ENCODE results near the gene FERMT1.
"Not testable (repeated sequence)": the region's sequence is repeated elsewhere in the genome, so short reads cannot be mapped to it uniquely, and the experiment has no call there.

The FERMT1 gene

DNA sequence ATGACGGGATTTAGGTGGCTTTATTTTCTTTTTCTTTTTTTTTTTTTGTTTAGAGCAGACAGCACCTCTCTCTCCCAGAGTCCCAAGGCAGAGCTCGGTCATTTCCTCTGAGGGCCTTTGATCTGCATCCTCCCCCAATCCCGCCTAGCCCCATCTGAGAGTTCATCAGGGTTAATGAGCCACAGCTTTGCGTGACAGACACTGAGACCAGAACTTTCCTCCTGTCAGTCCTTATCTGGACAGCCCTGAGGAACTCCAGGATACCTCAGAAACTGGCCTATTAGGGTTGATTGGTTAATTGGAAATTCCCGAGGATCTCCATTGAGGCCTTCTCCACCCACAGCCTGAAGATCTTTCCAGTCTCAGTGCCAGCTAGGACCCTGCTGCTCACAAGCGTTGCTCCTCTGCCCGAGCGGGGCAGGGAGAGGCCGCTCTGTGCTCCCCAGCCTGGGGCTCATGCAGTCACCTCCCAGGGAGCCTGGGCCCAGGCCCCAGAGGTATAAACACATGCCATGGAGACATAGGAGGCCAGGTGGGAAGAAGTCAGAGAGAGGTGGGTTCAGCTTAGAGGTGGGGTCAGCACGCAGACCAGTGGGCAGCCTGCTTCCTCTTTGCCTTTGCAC lies 67.6 kb downstream of the FERMT1 start:
- Histone ChIP-seq H3K27me3 (ENCODE audit: control insufficient read depth, insufficient read depth, low read length) (peaks cover 41% of the 10 kb centered on the region), H3K4me1 (ENCODE audit: control insufficient read depth, insufficient read depth, low read length) (peaks cover 29% of the 10 kb centered on the region), H3K4me3 (ENCODE audit: low read depth, low read length) (no peak overlapping the region; the same call in 1 of the 2 replicates), H3K36me3 (ENCODE audit: control insufficient read depth, insufficient read depth, low read length) (no peaks in the 10 kb centered on the region; the same call in 1 of the 2 replicates), H3K27ac (ENCODE audit: low read depth, low read length) (peak overlapping the region; percentile 47; the same call in 1 of the 2 replicates), H3K9me3 (ENCODE audit: control insufficient read depth, insufficient read depth, low read depth, low read length) (no peaks in the 10 kb centered on the region), H3K9ac (ENCODE audit: low read length) (peak overlapping the region; percentile 62)

DNA sequence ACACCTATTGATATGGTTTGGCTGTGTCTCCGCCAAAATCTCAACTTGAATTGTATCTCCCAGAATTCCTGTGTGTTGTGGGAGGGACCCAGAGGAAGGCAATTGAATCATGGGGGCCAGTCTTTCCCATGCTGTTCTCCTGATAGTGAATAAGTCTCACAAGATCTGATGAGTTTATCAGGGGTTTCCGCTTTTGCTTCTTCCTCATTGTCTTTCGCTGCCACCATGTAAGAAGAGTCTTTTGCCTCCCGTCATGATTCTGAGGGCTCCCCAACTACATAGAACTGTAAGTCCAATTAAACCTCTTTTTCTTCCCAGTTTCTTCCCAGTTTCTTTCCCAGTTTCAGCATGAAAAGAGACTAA lies 68.2 kb downstream of the FERMT1 start:
- H3K4me1 ChIP-seq (ENCODE audit: control insufficient read depth, insufficient read depth, low read length), result peaks cover 29% of the 10 kb centered on the region

DNA sequence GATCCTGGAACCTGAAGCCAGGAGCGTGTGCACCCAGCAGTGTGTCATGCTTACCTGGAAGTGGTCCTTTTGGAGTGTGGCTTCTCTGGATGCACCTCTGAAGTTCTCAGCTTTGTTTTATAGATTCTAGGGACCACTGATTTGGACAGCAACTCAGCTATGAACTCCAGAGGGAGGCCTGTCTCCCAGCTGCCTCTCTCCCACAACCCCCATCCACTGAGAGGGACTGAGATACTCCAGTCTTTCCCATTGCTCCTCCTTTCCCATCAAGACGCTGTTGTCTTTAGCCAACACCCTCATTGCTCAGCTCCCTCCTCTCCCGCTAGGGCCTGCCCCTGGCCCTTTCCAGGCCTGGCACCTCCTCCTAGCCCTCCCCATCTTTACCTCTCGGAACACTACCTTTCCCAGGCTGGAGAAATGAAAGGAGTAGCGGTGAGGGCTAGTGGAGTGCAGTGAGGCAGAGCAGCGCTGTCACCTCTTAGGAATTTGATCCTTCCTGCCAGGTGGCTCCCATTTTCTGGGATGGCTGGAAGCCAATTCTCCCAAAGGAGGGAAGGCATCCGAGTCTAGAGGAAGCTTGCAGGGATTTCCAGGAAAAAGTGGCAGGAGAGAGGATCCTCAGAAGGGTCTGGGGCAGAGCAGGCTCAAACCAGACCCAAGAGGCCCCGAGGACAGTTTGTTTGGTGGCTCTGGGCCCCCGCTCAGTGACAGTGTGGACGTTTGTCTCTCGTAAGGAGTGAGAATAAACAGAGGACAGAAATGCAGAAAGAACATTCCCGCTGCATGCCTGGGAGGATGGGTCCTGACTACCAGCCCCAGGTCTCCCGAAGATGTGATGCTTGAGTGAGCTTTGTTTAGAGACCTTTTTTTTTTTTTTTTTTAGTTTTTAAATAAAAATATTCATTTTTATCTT lies 68.8 kb downstream of the FERMT1 start, which contains the start of gene LRRN4:
LRRN4 (minus strand) TSS at position 285 of the 913 bp plus-strand sequence. CDS start 1,261 bp downstream, outside the sequence.
- H3K27ac ChIP-seq (ENCODE audit: low read depth, low read length), result no peak within 1 kb of the TSS; the same call in 1 of the 2 replicates
- peaks cover 29% of the 10 kb centered on the region for H3K4me1 ChIP-seq (ENCODE audit: control insufficient read depth, insufficient read depth, low read length)
- peak within 1 kb of the TSS; percentile 67 for H3K4me3 ChIP-seq (ENCODE audit: low read depth, low read length)
- H3K9me3 ChIP-seq (ENCODE audit: control insufficient read depth, insufficient read depth, low read depth, low read length), result no peaks in the 10 kb centered on the region
- no peaks in the 10 kb centered on the region; the same call in 1 of the 2 replicates for H3K36me3 ChIP-seq (ENCODE audit: control insufficient read depth, insufficient read depth, low read length)
- H3K9ac ChIP-seq (ENCODE audit: low read length), result peak within 1 kb of the TSS; percentile 70
- H3K27me3 ChIP-seq (ENCODE audit: control insufficient read depth, insufficient read depth, low read length), result peaks cover 49% of the 10 kb centered on the region

More for the DNA sequence above, 68.2 kb downstream of the FERMT1 start:
- H3K36me3 ChIP-seq (ENCODE audit: control insufficient read depth, insufficient read depth, low read length); H3K27ac ChIP-seq (ENCODE audit: low read depth, low read length); H3K4me3 ChIP-seq (ENCODE audit: low read depth, low read length); H3K9me3 ChIP-seq (ENCODE audit: control insufficient read depth, insufficient read depth, low read depth, low read length): not testable (repeated sequence)
- Histone ChIP-seq H3K9ac (ENCODE audit: low read length) (peak overlapping the region; percentile 45), H3K27me3 (ENCODE audit: control insufficient read depth, insufficient read depth, low read length) (peaks cover 47% of the 10 kb centered on the region)

DNA sequence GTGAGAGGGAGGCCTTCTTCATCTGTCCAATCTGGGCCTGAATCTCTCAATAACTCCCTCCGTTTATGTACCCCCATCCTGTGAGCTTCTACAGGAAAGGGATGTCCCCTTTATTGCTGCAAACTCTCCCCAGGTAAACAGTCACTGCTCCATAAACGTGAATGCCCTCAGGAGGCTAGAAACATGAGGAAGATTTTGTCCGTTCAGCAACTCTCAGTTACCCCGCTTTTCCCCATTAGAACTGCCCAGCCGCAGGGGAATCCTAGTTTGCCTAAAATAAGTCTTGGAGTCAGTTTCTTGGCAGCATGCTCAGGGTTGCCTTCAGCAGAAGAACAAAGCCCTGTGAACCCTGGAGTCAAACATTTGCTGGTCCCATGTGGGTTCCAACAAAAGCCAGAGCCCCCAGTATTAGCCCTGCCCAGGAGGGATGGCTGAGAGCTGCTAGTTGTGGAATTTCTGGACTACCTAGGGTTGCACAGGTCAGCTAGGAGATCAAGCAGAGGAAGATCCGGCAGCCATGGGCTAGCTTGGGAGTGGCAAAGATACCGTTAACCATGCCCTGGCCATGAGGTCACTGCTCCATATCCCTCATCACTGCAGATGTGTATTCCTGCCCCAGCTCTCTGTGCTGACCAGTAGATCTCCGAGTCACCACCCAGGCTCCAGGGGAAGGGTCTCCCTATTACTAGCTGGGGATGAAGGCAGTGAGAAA lies 69.6 kb downstream of the FERMT1 start:
- Histone ChIP-seq H3K27ac (ENCODE audit: low read depth, low read length) (no peak overlapping the region), H3K9ac (ENCODE audit: low read length) (peak overlapping the region; percentile 70), H3K4me3 (ENCODE audit: low read depth, low read length) (peak overlapping the region; percentile 67), H3K27me3 (ENCODE audit: control insufficient read depth, insufficient read depth, low read length) (peaks cover 53% of the 10 kb centered on the region), H3K4me1 (ENCODE audit: control insufficient read depth, insufficient read depth, low read length) (peaks cover 24% of the 10 kb centered on the region), H3K9me3 (ENCODE audit: control insufficient read depth, insufficient read depth, low read depth, low read length) (no peaks in the 10 kb centered on the region), H3K36me3 (ENCODE audit: control insufficient read depth, insufficient read depth, low read length) (no peaks in the 10 kb centered on the region; the same call in 1 of the 2 replicates)

DNA sequence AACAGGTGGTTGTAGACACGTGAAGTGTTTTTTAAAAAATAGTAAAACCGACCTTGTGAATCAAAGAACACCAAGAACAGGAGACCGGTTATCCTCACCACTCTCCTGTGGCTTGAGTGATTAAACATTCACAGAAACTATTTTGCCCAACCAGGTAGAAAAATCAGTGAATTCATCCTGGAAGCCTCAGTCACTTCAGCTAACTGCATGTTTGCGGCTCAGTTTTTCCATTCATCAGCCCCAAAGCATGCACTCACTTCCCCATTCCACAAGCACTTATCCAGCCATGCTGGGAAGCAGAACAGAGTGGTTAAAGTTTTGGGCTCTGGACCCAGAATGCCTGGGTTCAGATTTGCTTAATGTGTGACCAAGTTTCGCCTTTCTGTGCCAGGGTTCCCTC lies 71.3 kb downstream of the FERMT1 start:
- H3K36me3 ChIP-seq (ENCODE audit: control insufficient read depth, insufficient read depth, low read length), result no peaks in the 10 kb centered on the region; the same call in 1 of the 2 replicates
- peak overlapping the region; percentile 70 for H3K9ac ChIP-seq (ENCODE audit: low read length)
- H3K27ac ChIP-seq (ENCODE audit: low read depth, low read length), result no peak overlapping the region
- peak overlapping the region; percentile 67 for H3K4me3 ChIP-seq (ENCODE audit: low read depth, low read length)
- no peaks in the 10 kb centered on the region for H3K9me3 ChIP-seq (ENCODE audit: control insufficient read depth, insufficient read depth, low read depth, low read length)
- H3K4me1 ChIP-seq (ENCODE audit: control insufficient read depth, insufficient read depth, low read length), result peaks cover 24% of the 10 kb centered on the region
- H3K27me3 ChIP-seq (ENCODE audit: control insufficient read depth, insufficient read depth, low read length), result peaks cover 53% of the 10 kb centered on the region

DNA sequence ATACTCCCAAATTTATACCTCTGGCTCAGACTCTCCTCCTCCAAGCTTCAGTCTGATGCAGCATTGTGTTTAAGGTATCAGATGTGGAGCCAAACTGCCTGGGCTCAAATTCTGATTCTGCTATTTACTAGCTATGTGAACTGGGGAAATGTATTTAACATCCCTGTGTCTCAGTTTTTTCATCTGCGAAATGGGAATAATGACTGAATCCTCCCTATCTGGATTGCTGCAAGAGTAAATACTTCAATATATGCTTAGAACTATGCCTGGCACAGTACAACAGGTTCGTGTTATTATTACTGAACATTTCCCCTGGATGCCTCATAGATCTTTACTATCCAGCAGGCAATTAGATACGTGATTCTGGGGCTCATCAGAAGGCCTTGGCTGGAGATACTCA lies 74.4 kb downstream of the FERMT1 start:
- Histone ChIP-seq H3K4me1 (ENCODE audit: control insufficient read depth, insufficient read depth, low read length) (peaks cover 10% of the 10 kb centered on the region), H3K27me3 (ENCODE audit: control insufficient read depth, insufficient read depth, low read length) (peaks cover 43% of the 10 kb centered on the region), H3K36me3 (ENCODE audit: control insufficient read depth, insufficient read depth, low read length) (peaks cover 3% of the 10 kb centered on the region; the same call in 1 of the 2 replicates), H3K9me3 (ENCODE audit: control insufficient read depth, insufficient read depth, low read depth, low read length) (no peaks in the 10 kb centered on the region), H3K9ac (ENCODE audit: low read length) (no peak overlapping the region), H3K27ac (ENCODE audit: low read depth, low read length) (no peak overlapping the region), H3K4me3 (ENCODE audit: low read depth, low read length) (no peak overlapping the region)

DNA sequence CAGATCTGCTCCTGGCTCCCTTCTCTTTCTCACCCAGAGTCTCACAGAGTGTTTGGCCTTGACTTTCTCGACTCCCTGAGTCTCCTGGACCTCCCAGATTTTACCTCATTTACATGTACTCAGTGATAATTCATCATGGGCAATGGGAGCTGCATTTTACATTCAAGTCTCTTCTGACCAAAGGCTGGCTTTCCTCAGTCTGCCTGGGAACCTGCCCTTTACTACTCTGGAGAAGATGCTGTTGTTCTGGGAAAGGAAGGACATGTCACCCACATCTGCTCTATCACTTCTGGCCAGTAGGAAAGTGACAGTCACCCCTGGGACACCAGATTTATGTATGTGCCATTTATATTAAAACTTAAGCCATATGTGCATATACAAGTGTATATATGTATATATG lies 76.4 kb downstream of the FERMT1 start:
- Histone ChIP-seq H3K4me3 (ENCODE audit: low read depth, low read length) (no peak overlapping the region), H3K36me3 (ENCODE audit: control insufficient read depth, insufficient read depth, low read length) (peaks cover 15% of the 10 kb centered on the region; the same call in 1 of the 2 replicates), H3K27ac (ENCODE audit: low read depth, low read length) (no peak overlapping the region), H3K9ac (ENCODE audit: low read length) (no peak overlapping the region), H3K27me3 (ENCODE audit: control insufficient read depth, insufficient read depth, low read length) (peaks cover 24% of the 10 kb centered on the region), H3K9me3 (ENCODE audit: control insufficient read depth, insufficient read depth, low read depth, low read length) (no peaks in the 10 kb centered on the region), H3K4me1 (ENCODE audit: control insufficient read depth, insufficient read depth, low read length) (no peaks in the 10 kb centered on the region)

DNA sequence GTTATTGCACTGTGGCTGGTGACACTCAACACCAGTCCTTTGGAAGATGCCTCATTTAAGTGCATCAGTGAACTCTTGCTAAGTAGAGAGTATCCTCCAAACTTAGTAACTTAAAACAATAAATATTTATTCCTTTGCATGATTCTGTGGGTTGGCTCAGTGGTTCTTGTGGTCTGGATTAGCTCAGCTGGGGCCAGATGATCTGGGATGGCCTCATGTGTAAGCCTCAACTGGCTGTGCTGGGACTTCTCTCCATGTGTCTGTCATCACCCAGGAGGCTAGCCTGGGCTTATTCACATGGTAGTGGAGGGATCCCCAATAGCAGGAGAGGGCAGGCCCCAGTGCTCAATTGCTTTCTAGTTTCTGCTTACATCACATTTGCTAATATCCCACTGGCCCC lies 77.3 kb downstream of the FERMT1 start:
- H3K36me3 ChIP-seq (ENCODE audit: control insufficient read depth, insufficient read depth, low read length), result peaks cover 23% of the 10 kb centered on the region
- no peak overlapping the region for H3K9ac ChIP-seq (ENCODE audit: low read length)
- no peak overlapping the region for H3K27ac ChIP-seq (ENCODE audit: low read depth, low read length)

DNA sequence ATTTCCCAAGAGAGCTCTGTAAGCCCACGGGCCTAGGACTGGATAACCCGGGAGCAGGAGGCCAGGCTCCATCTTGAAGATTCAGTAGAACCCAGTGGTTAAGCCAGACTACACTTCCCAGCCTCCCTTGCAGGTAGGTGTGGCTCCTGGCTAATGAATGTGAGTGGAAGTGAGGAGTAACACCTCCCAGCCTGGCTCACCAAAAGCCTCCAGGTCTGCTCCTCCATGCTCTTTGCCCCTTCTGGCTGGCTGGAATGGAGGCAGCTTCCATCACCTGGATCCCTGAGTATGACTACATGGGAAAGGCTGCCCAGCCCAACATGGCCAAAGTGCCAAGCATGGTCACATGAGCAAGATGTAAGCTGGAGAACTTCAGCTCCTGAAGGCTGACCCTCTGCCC lies 78.7 kb downstream of the FERMT1 start:
- Histone ChIP-seq H3K4me3 (ENCODE audit: low read depth, low read length) (no peak overlapping the region), H3K9me3 (ENCODE audit: control insufficient read depth, insufficient read depth, low read depth, low read length) (no peaks in the 10 kb centered on the region), H3K36me3 (ENCODE audit: control insufficient read depth, insufficient read depth, low read length) (peaks cover 36% of the 10 kb centered on the region), H3K9ac (ENCODE audit: low read length) (no peak overlapping the region), H3K27ac (ENCODE audit: low read depth, low read length) (no peak overlapping the region), H3K27me3 (ENCODE audit: control insufficient read depth, insufficient read depth, low read length) (peaks cover 5% of the 10 kb centered on the region; the same call in 1 of the 2 replicates), H3K4me1 (ENCODE audit: control insufficient read depth, insufficient read depth, low read length) (no peaks in the 10 kb centered on the region)

More for the DNA sequence above, 77.3 kb downstream of the FERMT1 start:
- peaks cover 15% of the 10 kb centered on the region for H3K27me3 ChIP-seq (ENCODE audit: control insufficient read depth, insufficient read depth, low read length)
- H3K4me1 ChIP-seq (ENCODE audit: control insufficient read depth, insufficient read depth, low read length), result no peaks in the 10 kb centered on the region
- no peaks in the 10 kb centered on the region for H3K9me3 ChIP-seq (ENCODE audit: control insufficient read depth, insufficient read depth, low read depth, low read length)
- no peak overlapping the region for H3K4me3 ChIP-seq (ENCODE audit: low read depth, low read length)

DNA sequence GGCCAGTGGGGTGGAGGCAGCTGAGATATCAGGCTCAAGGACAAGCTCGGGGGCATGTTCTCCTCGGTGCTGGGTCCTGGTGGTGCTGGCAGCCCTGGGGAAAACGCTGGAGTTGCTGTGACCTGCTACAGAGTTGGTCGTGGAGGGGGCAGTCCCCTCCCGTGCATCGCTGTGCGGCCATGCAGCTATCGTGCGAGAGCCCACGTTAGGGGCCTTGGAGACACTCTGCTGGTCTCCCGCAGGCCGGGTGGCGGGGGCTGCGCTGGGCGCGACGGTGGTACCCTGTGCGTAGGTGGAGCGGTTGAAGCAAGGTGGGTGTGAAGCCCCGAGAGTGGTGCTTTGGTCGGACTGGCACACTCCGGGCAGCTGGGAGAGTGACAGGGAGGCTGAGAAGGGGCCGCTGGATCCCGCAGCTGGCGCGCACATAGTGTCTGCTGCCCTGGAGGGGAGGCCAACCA lies 81.0 kb downstream of the FERMT1 start:
- peaks cover 3% of the 10 kb centered on the region; the same call in 1 of the 2 replicates for H3K4me1 ChIP-seq (ENCODE audit: control insufficient read depth, insufficient read depth, low read length)
- no peak overlapping the region for H3K27ac ChIP-seq (ENCODE audit: low read depth, low read length)
- no peak overlapping the region for H3K4me3 ChIP-seq (ENCODE audit: low read depth, low read length)
- no peaks in the 10 kb centered on the region for H3K9me3 ChIP-seq (ENCODE audit: control insufficient read depth, insufficient read depth, low read depth, low read length)
- H3K36me3 ChIP-seq (ENCODE audit: control insufficient read depth, insufficient read depth, low read length), result peaks cover 52% of the 10 kb centered on the region
- H3K9ac ChIP-seq (ENCODE audit: low read length), result no peak overlapping the region
- H3K27me3 ChIP-seq (ENCODE audit: control insufficient read depth, insufficient read depth, low read length), result no peaks in the 10 kb centered on the region
